ENCODE results near the gene RNF11.

- TF ChIP-seq TCF4 (CRISPR knock-in tag; IDR thresholded peaks at IDR 0.05; ENCODE audit: borderline replicate concordance) (no peak), PATZ1 (CRISPR knock-in tag; IDR thresholded peaks at IDR 0.05; ENCODE audit: borderline replicate concordance) (no peak), ZFP3 (CRISPR knock-in tag; IDR thresholded peaks at IDR 0.05) (no peak), ZFP30 (CRISPR knock-in tag; IDR thresholded peaks at IDR 0.05) (no peak), RARB (CRISPR knock-in tag; IDR thresholded peaks at IDR 0.05) (no peak), BACH2 (CRISPR knock-in tag; IDR thresholded peaks at IDR 0.05; ENCODE audit: borderline replicate concordance) (no peak), GLIS3 (CRISPR knock-in tag; IDR thresholded peaks at IDR 0.05) (no peak), ARNTL (CRISPR knock-in tag; IDR thresholded peaks at IDR 0.05; ENCODE audit: borderline replicate concordance, low read depth) (no peak), CSDC2 (CRISPR knock-in tag; IDR thresholded peaks at IDR 0.05) (no peak), ZNF70 (CRISPR knock-in tag; IDR thresholded peaks at IDR 0.05) (no peak), CREB5 (CRISPR knock-in tag; IDR thresholded peaks at IDR 0.05; ENCODE audit: low read depth) (no peak)
Observed at GRCh38 chr1:51216631-51217030, 19.4 kb upstream of the RNF11 start.

Data from SK-N-SH treated with all-trans-retinoic acid at 6 μM for 48 hours (cell line).